Inflammatory macrophage treated with lipopolysaccharide for 1 hour (primary cell): ENCODE results near the gene DOK5.

Source experiments
- DNase-seq, 2 donors: peaks; one replicate each; pipeline ENCODE4 v3.0.0-alpha.2; 2020 to 2022

Gene DOK5

DNA sequence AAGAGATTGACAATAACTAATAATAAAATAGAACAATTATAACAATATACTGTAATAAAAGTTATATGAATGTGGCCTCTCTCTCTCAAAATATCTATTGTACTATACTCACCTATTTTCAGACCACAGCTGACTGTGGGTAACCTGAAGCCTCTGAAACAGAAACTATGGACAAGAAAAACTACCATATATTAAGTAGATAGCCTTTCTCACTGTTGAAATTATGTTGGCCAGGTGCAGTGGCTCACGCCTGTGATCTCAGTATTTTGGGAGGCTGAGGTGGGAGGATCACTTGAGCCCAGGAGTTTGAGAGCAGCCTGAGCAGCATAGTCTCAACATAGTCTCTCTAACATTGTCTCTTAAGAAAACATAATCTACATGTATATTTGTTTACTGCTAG is 89.9 kb downstream of the DOK5 start:
- no peak for DNase-seq

- no peak for DNase-seq
Measured at GRCh38 chr20:54566031-54566688, 90.8 kb downstream of the DOK5 start.

DNA sequence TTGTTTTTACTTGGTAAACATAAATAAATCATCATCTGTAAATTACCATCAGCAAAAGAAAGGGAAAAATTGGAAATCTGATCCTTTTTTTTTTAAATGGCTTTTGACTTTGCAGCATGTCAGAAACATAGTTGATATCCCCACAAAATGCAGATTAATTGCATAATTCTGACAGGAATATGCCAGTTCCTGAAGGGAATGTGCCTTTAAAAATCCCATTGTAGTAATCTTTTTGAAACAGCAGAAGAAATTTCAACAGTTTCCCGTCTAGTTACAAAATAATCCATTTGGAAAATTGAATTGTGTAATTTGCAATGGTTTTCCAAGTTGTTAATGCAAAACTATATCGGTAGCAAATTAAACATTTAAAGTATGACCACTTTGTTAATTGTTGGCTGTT is 95.2 kb downstream of the DOK5 start:
- no peak for DNase-seq

- no peak for DNase-seq
Measured at GRCh38 chr20:54572665-54573435, 97.5 kb downstream of the DOK5 start.

GRCh38 chr20:54573838-54574237 is 98.4 kb downstream of the DOK5 start:
- no peak for DNase-seq

GRCh38 chr20:54576518-54576917 is 101.1 kb downstream of the DOK5 start:
- no peak for DNase-seq

- no peak for DNase-seq
Measured at GRCh38 chr20:54577637-54578036, 102.2 kb downstream of the DOK5 start.

DNA sequence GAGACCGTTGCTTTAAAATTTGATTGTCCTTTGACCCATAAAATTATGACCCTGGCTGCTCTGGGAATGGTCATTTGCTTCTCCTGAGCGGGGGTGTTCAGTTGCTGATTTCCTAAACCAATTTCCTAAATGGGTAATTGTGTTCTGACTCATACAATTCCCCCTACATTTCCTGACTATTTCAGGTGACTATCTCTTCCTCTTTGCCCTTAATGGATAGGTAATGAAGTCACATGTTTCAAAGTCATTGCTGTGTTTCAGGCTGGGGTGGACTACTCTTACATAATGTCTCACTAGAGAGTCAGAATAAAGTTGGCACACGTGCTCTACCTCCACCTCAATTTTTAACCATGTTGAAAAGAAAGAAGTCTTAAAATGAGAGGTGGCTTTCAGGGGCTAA is 109.8 kb downstream of the DOK5 start:
- DNase-seq, result no peak

DNA sequence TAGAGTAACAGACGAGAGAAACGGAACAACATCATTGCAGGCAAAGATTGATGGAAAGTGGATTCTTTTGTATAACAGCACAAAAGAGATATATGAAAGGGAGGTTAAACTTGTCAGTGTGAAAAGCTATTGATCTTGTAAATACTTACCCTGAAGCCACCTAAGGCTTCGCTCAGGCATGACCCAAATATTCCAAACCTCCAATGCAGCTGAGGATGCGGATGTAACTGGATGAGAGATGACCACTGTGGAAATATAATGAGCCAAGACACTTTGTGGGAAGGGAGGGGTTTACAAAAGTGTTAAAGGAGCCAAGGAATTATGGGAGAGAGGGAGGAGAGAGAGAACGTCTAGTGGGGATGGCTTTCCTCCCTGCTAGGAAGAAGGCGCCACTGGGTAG is 112.0 kb downstream of the DOK5 start:
- DNase-seq, result no peak

DNA sequence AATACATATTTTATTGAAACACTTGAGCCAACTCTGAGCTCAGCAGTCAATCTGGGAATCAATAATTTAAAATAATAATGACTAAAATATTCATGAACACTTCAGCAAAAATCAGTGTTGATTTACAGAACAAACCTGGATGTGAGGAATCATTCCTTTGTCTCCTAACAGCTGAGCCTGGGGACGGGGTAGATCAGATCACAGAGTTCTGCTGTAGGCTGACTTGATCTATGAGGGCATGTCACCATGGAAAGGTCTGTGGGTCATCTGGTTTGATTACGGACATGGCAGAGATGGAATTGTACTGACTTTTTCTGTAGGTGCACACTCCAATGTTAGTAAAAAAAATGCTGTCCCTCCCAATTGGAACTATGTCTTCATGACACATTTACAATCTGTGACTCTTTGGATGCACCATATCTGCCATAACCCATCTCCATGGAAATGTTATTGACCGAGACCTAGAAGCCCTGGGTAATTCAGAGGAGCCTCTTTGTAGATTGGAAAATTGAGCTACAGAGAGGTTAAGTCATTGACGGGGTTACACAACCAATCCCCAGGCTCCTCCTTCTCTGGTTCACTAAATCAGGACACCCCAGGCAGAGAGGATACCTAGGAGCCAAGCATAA is 114.1 kb downstream of the DOK5 start:
- no peak for DNase-seq

GRCh38 chr20:54590856-54591255 is 115.5 kb downstream of the DOK5 start:
- no peak for DNase-seq

GRCh38 chr20:54596651-54597050 is 121.3 kb downstream of the DOK5 start:
- DNase-seq, result no peak

DNA sequence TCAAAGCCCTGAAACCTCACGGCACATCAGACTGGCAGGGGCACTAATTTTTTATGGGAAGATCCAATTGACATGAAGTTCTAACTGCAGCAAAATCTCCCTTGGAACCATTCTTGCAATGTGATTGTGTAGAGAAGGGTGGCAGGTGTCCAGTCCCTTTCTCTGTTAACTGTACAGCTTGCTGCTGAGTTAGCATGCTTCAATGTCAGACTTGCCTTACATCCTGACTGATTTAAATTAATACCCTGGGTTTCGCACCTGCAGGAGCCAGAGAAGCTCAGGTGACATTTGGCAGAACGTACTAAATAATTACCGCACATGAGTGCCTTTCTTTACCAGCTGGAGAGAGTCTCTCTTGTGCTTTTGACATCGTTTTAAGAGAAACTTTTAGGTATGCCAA is 123.0 kb downstream of the DOK5 start:
- no peak for DNase-seq

- no peak for DNase-seq
Measured at GRCh38 chr20:54600634-54601033, 125.2 kb downstream of the DOK5 start.

- no peak for DNase-seq
Measured at GRCh38 chr20:54601831-54602515, 126.6 kb downstream of the DOK5 start.

- DNase-seq, result no peak
Measured at GRCh38 chr20:54605319-54605718, 129.9 kb downstream of the DOK5 start.

GRCh38 chr20:54606380-54606779 is 131.0 kb downstream of the DOK5 start:
- DNase-seq, result peak; percentile 41 to 56

DNA sequence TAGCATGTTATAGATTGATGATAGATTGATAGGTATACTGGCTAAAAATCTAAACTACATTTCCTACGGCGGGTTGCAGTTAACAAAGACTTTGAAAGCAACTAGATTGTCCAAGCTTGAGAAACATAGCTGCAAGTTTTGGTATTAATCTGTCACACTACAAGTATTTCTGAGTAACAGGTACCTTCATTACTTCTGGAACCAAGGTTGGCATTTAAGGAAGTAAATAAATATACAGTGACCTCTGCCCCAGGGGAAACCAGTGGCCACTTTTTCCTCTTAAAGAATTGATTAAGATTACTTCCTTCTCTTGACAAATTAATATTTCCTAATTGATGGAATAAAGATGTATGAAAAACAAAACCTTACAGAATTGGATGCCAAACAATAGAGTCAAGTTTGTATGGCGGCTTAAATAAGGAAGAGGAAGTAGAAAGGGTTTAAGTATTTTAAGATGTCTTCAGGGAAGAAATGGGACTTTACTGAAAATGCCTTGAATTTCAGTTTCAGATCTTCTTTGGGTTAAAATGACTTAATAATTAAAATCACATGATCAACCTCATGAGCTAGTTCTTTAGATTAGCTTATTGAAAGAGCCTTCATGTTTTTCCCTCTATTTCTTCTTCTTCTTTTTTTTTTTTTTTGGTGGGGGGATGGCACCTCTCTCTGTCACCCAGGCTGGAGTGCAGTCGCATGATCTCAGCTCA is 132.8 kb downstream of the DOK5 start:
- peak; percentile 67 to 72 for DNase-seq

DNA sequence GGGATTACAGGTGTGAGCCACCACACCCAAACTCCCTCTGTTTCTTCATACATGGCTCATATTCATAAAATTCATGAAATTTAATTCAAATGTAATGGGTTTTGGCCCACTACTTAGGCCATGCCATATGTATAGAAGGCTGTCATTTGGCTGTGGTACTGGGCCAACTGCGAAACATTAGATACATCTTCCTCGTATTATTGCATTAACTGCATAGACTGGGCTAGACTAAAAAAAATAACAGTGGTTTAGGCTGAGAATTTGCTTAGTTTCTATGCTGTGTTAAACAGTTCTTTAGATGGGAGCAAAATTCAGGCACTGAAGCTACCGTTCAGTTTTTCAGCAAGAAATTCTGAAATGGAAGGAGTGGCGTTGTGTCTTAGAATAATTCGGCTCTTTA is 133.6 kb downstream of the DOK5 start:
- no peak for DNase-seq

- no peak for DNase-seq
Measured at GRCh38 chr20:54611708-54612412, 136.5 kb downstream of the DOK5 start.

GRCh38 chr20:54618412-54618811 is 143.0 kb downstream of the DOK5 start:
- DNase-seq, result no peak

DNA sequence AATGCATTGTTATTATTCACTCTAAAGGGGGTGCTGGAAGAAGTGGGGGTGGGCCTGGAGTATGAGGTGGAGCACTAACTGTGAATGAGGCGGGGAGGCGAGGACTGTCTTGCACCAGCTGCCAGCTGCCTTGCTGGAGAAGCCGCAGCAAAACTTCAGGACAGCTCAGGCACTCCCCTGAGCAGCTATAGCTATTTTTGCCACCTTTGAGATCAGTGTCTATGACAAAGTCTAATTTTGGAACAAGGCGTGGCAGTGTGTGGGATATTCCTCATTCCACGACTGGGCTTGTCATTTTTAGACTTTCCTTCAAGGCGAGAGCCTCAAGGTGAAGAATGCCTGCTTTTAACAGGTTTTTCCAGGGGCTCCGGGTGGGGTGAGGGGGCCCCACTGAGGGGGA is 143.8 kb downstream of the DOK5 start:
- no peak for DNase-seq
